ENCODE results near the gene LDB3.

The LDB3 gene

GRCh38 chr10:86687750-86688149 lies 19.4 kb downstream of the LDB3 start:
- Histone ChIP-seq H3K9me2 (ENCODE audit: low read depth, low read length) (no peaks in the 10 kb centered on the region), H2AFZ (ENCODE audit: low read length) (no peak overlapping the region), H3K9me3 (ENCODE audit: low read length) (no peaks in the 10 kb centered on the region), H3K4me1 (ENCODE audit: insufficient read depth, low read length, severe bottlenecking) (peaks cover 6% of the 10 kb centered on the region), H3K36me3 (ENCODE audit: insufficient read depth, low read length) (no peaks in the 10 kb centered on the region), H3F3A (ENCODE audit: insufficient read depth, low read length) (no peaks in the 10 kb centered on the region), H3K79me2 (ENCODE audit: insufficient read depth, low read length) (no peaks in the 10 kb centered on the region), H3K27ac (ENCODE audit: low read depth, low read length, poor library complexity, severe bottlenecking) (no peak overlapping the region), H3K27me3 (ENCODE audit: insufficient read depth, low read length) (no peaks in the 10 kb centered on the region), H3K9ac (ENCODE audit: low read length) (no peak overlapping the region), H4K20me1 (ENCODE audit: insufficient read depth, low read length) (no peaks in the 10 kb centered on the region), H3K4me2 (ENCODE audit: low read length) (no peak overlapping the region), H3K4me3 (ENCODE audit: low read depth, low read length, poor library complexity, severe bottlenecking) (no peak overlapping the region)
- TF ChIP-seq EZH2 (IDR thresholded peaks at IDR 0.05; ENCODE audit: borderline replicate concordance, low read length), result no peak
- TF ChIP-seq CTCF (IDR thresholded peaks at IDR 0.05; ENCODE audit: low read length), result no peak

GRCh38 chr10:86688398-86688921 lies 20.1 kb downstream of the LDB3 start:
- H3K27ac ChIP-seq (ENCODE audit: low read depth, low read length, poor library complexity, severe bottlenecking), result no peak overlapping the region
- peaks cover 6% of the 10 kb centered on the region for H3K4me1 ChIP-seq (ENCODE audit: insufficient read depth, low read length, severe bottlenecking)
- no peaks in the 10 kb centered on the region for H3K36me3 ChIP-seq (ENCODE audit: insufficient read depth, low read length)
- peak overlapping the region; percentile 11 for H3K4me3 ChIP-seq (ENCODE audit: low read depth, low read length, poor library complexity, severe bottlenecking)
- no peaks in the 10 kb centered on the region for H3F3A ChIP-seq (ENCODE audit: insufficient read depth, low read length)
- no peaks in the 10 kb centered on the region for H3K9me2 ChIP-seq (ENCODE audit: low read depth, low read length)
- TF ChIP-seq EZH2 (IDR thresholded peaks at IDR 0.05; ENCODE audit: borderline replicate concordance, low read length) (no peak), CTCF (IDR thresholded peaks at IDR 0.05; ENCODE audit: low read length) (peak; percentile 75)
- no peak overlapping the region for H2AFZ ChIP-seq (ENCODE audit: low read length)
- no peak overlapping the region for H3K9ac ChIP-seq (ENCODE audit: low read length)
- no peaks in the 10 kb centered on the region for H3K79me2 ChIP-seq (ENCODE audit: insufficient read depth, low read length)
- H3K9me3 ChIP-seq (ENCODE audit: low read length), result no peaks in the 10 kb centered on the region
- H3K4me2 ChIP-seq (ENCODE audit: low read length), result peak overlapping the region; percentile 32; the same call in 1 of the 2 replicates
- no peaks in the 10 kb centered on the region for H3K27me3 ChIP-seq (ENCODE audit: insufficient read depth, low read length)
- no peaks in the 10 kb centered on the region for H4K20me1 ChIP-seq (ENCODE audit: insufficient read depth, low read length)

- TF ChIP-seq CTCF (IDR thresholded peaks at IDR 0.05; ENCODE audit: low read length) (no peak), EZH2 (IDR thresholded peaks at IDR 0.05; ENCODE audit: borderline replicate concordance, low read length) (no peak)
- H3K27ac ChIP-seq (ENCODE audit: low read depth, low read length, poor library complexity, severe bottlenecking), result no peak overlapping the region
- H3K4me3 ChIP-seq (ENCODE audit: low read depth, low read length, poor library complexity, severe bottlenecking), result no peak overlapping the region
- H3K4me2 ChIP-seq (ENCODE audit: low read length), result no peak overlapping the region
- H3K9ac ChIP-seq (ENCODE audit: low read length), result no peak overlapping the region
- no peaks in the 10 kb centered on the region for H4K20me1 ChIP-seq (ENCODE audit: insufficient read depth, low read length)
- peaks cover 6% of the 10 kb centered on the region for H3K4me1 ChIP-seq (ENCODE audit: insufficient read depth, low read length, severe bottlenecking)
- H2AFZ ChIP-seq (ENCODE audit: low read length), result no peak overlapping the region
- no peaks in the 10 kb centered on the region for H3K27me3 ChIP-seq (ENCODE audit: insufficient read depth, low read length)
- H3K9me2 ChIP-seq (ENCODE audit: low read depth, low read length), result no peaks in the 10 kb centered on the region
- H3F3A ChIP-seq (ENCODE audit: insufficient read depth, low read length), result no peaks in the 10 kb centered on the region
- no peaks in the 10 kb centered on the region for H3K36me3 ChIP-seq (ENCODE audit: insufficient read depth, low read length)
- no peaks in the 10 kb centered on the region for H3K79me2 ChIP-seq (ENCODE audit: insufficient read depth, low read length)
- H3K9me3 ChIP-seq (ENCODE audit: low read length), result no peaks in the 10 kb centered on the region
Measured at GRCh38 chr10:86689146-86689545, 20.8 kb downstream of the LDB3 start.

Data from OCI-LY1 (cell line).